Measurements from ENCODE around the gene MAP4K2.

DNA sequence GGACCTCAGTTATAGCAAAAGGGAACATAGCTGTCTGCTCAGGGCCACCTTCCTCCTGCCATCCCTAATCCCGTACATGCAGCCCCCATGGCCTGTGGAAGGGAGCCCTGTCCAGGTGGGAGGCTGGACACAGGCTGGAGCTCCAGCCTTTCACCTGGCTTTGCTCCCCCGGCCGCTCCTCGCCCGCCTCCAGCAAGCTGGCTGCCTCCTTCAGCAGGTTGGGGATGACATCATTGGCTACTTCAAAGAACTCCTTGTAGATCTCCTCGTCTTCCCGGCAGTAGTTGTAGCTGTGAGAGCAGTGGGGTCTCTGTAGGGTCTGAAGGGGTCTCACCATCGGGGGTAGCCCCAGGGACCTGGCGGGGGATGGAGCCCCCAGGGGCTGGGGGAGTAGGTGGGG, 2.5 kb upstream of the MAP4K2 start:
- TF ChIP-seq POLR2AphosphoS5 (IDR thresholded peaks at IDR 0.05; ENCODE audit: low read depth): no peak
- no peak for TF ChIP-seq CTCF (conservative IDR thresholded peaks at IDR 0.05; ENCODE audit: low read depth in 2 of 2)
- no peak for TF ChIP-seq EZH2phosphoT487 (IDR thresholded peaks at IDR 0.05; ENCODE audit: unreplicated experiment)
- TF ChIP-seq CREB1 (CRISPR knock-in tag; IDR thresholded peaks at IDR 0.05; ENCODE audit: low read depth): no peak
- TF ChIP-seq, protein P1, sequence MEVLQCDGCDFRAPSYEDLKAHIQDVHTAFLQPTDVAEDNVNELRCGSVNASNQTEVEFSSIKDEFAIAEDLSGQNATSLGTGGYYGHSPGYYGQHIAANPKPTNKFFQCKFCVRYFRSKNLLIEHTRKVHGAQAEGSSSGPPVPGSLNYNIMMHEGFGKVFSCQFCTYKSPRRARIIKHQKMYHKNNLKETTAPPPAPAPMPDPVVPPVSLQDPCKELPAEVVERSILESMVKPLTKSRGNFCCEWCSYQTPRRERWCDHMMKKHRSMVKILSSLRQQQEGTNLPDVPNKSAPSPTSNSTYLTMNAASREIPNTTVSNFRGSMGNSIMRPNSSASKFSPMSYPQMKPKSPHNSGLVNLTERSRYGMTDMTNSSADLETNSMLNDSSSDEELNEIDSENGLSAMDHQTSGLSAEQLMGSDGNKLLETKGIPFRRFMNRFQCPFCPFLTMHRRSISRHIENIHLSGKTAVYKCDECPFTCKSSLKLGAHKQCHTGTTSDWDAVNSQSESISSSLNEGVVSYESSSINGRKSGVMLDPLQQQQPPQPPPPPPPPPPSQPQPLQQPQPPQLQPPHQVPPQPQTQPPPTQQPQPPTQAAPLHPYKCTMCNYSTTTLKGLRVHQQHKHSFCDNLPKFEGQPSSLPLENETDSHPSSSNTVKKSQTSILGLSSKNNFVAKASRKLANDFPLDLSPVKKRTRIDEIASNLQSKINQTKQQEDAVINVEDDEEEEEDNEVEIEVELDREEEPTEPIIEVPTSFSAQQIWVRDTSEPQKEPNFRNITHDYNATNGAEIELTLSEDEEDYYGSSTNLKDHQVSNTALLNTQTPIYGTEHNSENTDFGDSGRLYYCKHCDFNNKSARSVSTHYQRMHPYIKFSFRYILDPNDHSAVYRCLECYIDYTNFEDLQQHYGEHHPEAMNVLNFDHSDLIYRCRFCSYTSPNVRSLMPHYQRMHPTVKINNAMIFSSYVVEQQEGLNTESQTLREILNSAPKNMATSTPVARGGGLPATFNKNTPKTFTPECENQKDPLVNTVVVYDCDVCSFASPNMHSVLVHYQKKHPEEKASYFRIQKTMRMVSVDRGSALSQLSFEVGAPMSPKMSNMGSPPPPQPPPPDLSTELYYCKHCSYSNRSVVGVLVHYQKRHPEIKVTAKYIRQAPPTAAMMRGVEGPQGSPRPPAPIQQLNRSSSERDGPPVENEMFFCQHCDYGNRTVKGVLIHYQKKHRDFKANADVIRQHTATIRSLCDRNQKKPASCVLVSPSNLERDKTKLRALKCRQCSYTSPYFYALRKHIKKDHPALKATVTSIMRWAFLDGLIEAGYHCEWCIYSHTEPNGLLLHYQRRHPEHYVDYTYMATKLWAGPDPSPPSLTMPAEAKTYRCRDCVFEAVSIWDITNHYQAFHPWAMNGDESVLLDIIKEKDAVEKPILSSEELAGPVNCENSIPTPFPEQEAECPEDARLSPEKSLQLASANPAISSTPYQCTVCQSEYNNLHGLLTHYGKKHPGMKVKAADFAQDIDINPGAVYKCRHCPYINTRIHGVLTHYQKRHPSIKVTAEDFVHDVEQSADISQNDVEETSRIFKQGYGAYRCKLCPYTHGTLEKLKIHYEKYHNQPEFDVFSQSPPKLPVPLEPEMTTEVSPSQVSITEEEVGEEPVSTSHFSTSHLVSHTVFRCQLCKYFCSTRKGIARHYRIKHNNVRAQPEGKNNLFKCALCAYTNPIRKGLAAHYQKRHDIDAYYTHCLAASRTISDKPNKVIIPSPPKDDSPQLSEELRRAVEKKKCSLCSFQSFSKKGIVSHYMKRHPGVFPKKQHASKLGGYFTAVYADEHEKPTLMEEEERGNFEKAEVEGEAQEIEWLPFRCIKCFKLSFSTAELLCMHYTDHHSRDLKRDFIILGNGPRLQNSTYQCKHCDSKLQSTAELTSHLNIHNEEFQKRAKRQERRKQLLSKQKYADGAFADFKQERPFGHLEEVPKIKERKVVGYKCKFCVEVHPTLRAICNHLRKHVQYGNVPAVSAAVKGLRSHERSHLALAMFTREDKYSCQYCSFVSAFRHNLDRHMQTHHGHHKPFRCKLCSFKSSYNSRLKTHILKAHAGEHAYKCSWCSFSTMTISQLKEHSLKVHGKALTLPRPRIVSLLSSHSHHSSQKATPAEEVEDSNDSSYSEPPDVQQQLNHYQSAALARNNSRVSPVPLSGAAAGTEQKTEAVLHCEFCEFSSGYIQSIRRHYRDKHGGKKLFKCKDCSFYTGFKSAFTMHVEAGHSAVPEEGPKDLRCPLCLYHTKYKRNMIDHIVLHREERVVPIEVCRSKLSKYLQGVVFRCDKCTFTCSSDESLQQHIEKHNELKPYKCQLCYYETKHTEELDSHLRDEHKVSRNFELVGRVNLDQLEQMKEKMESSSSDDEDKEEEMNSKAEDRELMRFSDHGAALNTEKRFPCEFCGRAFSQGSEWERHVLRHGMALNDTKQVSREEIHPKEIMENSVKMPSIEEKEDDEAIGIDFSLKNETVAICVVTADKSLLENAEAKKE (CRISPR knock-in tag; IDR thresholded peaks at IDR 0.05): no peak
